HL-60 (cell line): ENCODE data around the gene OSBP2.

ENCODE experiments used
- CTCF ChIP-seq: IDR thresholded peaks from one replicate; pipeline ENCODE4 v1.5.1; 2011; ENCODE audit warnings: low read length, control low read depth, inconsistent platforms; ENCODE audit not compliant: insufficient read depth
- POLR2AphosphoS5 ChIP-seq: IDR thresholded peaks from 2 replicates; pipeline ENCODE4 v1.6.1; 2012; ENCODE audit warnings: low read depth

- no peak for TF ChIP-seq POLR2AphosphoS5
- no peak for TF ChIP-seq CTCF
Observed at GRCh38 chr22:30655532-30655931, 39.1 kb upstream of the OSBP2 start.
